NCI-H510A treated with DMSO at 0.1 percent for 48 hours (cell line): ENCODE measurements around the gene RPH3AL.
A peak's percentile ranks its signal among the peaks of the same experiment; 100 is the strongest.

Experiments
- DNase-seq: peaks from one replicate; lab custom pipeline; 2025; lab: John Stamatoyannopoulos, UW

The RPH3AL gene

DNA sequence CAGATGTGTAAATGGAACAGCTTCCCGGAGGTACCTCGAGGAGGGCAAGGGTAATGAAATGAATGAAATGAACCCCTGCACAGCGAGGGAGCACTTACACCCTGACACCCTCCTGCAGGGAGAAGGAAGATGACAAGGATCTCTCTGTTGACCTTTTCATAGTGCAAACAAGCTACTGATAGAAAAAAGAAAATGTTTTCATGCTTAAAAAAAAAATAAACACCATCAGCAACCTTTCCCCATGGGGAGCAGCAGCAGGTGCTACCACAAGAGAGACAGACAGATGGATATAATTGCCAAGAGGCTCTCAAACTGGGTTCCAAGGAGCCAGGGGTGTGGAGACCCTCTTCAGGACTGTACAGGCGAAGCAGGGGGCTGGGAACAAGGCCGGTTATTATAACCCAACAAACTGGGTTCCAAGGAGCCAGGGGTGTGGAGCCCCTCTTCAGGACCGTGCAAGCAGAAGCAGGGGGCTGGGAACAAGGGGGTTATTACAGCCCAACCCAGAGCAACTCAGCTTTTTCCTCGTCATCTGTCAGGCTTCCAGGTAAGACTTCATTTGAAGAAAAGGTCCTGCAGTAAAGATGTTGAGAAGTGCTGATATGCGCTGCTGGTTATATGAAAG is 718 bp upstream of the RPH3AL start:
- DNase-seq: peak; percentile 71

DNA sequence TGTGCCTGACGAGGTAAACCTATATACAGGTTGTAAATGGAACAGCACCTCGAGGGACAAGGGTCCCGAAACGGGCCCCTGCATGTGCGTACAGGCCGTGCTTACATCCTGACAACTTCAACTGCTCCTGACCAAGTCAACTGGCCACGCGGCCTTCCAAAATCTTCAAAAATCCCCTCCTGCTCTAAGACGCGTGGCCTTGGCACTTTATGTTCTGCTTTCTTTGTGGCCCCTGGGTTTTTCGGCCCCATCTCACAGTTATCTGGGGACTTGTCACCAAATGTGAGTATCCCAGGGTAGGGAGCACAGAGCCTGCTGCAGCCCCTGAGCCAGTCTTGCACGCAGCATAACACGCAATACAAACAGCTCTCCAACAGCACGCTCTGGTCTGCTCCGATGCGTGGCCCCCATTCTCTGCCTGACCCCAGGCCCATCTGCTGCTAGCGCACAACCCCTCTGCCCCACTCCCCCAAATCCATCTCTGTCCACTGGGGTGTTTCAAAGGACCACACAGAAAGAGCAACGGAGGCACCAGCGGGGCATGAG is 659 bp downstream of the RPH3AL start:
- DNase-seq: no peak

DNA sequence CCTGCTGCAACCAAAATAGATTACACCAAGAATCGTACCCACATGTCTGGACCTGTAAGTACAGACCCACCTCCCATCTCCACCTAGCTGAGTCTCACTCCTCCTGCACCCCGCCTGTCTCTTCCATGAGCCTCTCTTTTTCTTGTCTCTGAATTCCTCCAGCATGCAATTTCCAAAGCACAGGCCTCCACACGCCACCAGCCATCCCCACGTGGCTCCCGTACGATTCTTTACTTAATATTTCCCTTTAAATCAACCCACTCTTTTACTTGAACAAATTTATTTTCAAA is 1.2 kb downstream of the RPH3AL start:
- no peak for DNase-seq

DNA sequence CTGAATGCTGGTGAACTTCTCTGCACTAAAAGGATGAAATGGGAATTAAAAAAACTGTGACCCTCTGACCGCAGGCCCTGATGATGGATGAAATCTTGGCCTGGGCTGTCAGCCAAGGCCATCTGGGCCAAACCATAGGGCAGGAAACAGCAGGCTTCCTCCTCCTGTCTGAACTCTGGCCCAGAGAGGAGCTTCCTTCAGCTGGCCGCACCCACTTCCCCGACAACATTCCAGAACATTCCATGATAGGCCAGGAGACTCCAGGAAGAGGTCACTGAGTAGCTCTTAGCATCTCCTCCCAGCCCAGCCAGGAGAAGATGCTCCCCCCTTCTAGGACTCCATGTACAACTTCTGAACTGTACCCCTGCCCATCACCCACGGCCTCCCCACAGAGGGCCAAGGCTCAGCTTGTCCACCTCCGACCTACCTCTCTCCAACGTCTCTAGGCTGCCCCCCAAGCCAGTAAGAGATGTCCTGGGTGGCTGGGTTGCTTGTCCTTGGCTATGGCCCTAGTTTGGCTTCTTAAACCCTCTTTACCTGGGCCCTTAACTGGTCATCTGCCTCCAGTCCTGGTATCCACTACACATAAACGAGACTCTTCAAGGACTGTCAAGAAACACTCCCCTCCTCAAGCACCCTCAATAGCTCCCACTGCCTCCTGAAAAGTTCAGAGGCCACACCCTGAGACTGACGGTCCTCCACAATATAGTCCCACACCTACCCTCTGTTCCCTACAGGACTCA is 1.7 kb downstream of the RPH3AL start:
- DNase-seq: no peak

DNA sequence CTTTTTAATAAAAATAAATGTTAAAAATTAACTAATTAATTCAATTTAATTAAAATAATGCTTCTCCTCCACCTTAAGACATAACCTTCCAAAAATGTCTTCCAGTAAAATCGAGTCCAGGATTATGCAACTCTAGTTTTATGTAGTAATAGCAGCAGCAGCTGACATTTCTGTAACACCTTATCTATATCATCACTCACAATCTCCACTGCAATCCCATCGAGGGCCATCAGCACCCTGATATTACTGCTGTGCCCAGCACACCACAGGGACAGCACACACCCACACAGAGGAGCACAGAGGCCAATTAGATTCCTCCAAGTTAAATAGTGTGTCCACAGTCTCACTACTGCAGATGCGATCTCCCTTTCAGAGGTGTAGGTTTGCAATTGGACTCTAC is 2.9 kb downstream of the RPH3AL start:
- no peak for DNase-seq

DNA sequence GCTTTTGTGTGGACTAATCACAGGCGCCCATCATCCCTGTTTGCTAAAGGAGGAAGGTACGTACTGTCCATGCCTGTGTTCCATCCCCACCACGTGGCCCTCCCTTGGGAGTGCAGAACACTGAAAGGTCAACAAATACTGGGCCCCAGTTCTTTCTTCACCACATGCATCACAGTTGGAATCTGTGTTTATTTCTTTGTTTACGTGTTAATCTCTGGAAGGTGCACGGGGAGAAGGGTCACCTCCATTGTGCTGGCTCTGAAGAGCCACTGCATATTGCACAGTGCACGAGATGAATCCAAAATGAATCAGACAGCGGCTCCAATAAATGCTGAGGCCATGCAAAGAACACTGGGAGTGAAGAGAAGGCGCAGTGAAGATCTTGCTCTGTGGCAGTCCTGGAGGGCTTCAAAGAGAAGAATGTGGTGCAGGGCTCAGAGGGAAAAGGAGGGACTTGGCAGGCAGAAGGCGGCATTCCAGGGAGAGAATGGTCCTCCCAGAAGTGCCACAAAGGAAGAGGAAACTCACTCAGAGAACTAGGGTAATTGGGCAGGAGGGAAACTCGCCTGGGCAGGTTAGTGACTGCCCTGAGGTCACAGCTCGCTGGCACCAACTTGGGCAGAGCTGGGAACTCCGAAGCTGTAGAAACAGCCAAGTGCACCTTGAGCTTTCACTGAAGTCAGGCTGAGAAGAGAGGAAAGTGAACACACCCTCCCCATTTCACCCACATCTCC is 3.7 kb downstream of the RPH3AL start:
- DNase-seq: no peak

DNA sequence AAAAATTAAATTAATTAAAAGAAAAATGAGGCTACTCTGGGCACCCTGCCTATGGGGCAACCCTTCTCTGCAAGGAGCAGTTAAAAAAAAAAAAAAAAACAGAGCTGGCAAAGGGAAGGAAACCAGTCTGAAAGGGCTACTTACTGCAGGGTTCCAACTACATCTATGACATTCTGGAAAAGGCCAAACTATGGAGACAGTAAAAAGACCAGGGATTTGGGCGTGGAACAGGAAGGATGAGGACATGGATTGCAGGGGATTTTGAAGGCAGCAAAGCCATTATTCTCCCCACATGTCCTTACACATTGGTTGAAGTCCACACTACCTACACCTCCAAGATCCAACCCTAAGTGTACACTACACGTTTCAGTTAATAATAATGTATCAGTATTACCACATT is 4.6 kb downstream of the RPH3AL start:
- DNase-seq: no peak

DNA sequence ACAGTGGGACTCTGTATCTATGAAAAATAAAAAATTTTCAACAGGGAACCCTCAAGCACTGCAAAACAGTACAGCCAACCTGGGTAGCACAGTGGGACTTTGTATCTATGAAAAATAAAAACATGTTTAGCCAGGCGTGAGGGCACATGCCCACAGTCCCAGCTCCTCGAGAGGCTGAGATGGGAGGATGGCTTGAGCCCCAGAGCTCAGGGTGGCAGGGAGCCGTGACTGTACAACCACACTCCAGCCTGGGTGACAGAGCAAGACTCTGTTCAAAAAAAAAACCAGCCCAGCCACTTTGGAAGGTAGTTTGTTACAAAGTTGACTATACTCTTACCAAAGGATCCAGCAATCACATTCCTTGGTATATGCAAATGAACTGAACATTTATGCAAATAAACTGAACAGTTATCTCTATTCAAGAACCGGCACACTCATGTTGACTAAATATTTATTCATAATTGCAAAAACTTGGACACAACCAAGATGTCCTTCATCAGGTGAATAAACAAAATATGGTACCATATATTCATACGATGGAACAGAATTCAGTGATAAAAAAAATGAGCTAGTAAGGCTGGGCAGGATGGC is 5.2 kb downstream of the RPH3AL start:
- DNase-seq: peak; percentile 11

DNA sequence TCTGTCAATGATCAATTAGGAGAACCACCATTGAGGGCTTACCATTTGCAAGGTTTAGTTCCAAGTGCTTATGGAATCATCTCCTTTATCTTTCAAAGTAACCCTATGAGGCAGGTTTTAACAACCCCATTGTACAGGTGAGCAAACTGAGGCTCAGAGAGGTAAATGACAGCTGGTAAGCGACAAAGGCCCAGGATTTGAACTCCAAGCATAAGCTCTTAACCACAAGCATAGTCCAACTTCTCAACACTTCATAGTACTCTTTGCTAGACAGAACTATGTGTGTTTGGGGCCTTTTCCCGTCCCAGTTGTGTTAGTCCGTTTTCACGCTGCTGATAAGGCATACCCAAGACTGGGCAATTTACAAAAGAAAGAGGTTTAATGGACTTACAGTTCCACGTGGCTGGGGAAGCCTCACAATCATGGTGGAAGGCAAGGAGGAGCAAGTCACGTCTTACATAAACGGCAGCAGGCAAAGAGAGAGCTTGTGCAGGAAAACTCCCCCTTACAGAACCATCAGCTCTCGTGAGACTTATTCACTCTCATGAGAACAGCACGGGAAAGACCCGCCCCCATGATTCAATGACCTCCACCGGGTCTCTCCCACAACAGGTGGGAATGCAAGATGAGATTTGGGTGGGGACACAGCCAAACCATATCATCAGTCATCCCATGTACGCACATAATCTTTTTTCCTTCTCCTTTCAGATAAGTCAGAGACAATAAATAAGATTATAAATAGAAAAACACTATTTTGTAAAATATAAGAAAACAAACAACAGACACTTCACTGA is 6.4 kb downstream of the RPH3AL start:
- no peak for DNase-seq

DNA sequence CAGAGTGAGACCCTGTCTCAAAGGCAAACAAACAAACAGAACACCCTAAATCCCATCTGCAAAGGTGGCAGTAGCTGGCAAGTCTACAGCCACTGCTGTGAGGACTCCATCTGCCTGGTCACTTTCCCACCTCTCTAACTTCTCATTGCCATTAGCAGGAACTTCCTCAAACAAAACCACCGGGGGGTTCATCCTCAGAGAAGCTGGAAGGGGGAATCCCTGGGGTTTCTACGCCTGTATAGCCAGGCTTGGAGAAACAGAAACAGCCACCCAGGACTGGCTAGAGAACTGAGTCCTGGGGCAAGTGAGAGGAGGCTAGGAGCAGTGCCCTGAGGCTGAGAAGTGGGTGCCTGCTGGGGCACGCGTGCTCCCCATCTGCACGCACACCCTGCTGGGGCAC is 7.3 kb downstream of the RPH3AL start:
- no peak for DNase-seq

DNA sequence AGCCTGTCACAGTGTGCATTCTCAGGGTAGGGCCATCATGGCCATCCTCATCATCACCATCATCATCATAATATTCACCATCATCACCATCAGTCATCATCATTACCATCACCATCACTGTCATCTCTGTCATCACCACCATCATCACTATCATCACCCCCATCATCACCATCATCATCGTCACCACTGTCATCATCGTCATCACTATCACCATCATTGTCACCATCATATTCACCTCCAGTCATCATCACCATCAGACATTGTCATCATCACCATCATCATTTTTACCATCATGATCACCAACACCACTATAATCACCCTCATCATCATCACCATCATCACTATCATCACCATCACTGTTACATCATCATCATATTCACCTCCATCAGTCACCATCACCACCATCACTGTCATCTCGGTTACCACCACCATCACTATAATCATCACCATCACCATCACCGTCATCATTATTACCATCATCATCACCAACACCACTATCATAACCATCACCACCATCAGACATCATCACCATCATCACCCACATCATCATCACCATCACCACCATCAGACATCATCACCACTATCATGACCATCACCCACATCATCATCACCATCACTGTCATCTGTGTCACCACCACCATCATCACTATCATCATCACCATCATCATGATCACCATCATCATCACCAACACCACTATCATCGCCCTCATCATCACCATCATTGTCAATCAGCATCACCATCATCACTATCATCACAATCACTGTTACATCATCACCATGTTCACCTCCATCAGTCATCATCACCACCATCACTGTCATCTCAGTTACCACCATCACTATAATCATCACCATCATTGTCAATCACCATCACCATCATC is 8.5 kb downstream of the RPH3AL start:
- no peak for DNase-seq

DNA sequence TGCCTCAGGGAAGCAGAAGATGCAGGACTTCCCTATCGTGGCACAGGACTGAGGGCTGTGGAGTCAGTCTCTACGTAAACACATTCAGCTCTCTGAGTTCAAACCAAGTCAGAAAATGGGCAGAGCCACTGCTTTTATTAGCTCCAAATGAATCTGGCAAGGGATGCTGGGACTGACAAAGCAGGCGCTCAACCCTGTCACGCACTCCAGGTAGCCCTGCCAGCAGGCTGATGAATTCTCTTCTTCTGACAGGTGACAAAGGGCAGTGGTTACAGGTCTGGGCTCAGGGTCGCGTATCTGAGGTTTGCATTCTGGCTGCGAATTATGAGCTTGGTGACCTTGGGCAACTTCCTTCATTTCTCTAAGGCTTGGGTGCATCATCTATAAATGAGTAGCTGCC is 9.4 kb downstream of the RPH3AL start:
- no peak for DNase-seq

DNA sequence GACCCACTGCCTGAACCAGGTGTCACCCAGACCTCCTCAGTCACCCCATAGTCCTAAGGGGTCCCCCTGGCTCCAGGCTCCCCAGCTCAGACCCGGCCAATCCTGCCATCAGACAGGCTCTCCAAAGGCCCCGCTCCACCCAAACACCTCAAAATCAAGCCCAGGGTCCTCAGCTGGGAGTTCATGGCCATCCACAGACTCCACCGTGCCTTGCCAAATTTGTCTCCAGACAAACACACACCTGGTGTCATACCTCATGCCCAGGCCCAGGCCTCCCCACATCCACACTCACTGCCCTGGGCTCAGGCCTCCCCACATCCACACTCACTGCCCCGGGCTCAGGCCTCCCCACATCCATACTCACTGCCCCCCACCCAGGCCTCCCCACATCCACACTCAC is 12.5 kb downstream of the RPH3AL start:
- DNase-seq: no peak

DNA sequence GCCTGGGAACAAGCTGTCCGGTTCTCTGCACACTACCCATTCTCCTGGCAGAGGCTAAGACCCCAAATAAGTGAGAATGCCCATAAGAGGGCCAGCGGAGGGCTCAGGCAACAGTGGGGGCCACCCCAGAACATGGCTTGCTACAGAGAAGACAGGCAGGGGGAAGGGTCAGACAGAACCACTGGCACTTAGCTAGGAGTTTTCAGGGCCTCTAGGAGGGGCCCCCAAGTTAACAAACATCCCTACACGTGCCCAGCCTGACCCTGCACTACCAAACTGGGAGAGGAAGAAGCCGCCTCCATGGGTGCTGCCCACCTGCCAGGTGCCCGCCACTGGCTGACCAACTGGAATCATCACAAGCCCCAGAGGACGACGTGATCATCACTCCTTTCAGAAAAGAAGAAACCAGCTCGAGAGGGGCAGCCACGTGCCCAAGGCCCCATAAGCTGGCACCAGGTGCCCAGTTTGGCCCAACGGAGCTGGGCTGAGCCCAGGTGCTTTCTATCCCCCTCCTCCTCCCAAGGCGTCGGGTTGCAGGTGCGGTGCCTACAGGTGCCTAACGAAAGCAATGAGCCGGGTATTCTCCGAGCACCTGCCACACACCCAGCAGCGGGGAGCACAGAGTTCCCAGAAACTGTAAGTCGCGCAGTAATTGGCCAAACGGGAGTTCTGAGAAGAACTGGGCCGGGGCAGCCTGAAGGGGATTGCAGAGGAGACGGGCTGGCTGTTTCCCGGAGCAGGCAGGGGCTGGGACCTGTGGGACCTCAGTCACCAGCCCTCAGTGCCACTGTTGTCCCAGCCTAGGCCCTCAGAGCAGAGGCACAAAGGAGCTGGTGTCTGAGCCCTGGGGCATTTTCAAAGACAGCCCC is 13.2 kb downstream of the RPH3AL start:
- peak; percentile 71 for DNase-seq

DNA sequence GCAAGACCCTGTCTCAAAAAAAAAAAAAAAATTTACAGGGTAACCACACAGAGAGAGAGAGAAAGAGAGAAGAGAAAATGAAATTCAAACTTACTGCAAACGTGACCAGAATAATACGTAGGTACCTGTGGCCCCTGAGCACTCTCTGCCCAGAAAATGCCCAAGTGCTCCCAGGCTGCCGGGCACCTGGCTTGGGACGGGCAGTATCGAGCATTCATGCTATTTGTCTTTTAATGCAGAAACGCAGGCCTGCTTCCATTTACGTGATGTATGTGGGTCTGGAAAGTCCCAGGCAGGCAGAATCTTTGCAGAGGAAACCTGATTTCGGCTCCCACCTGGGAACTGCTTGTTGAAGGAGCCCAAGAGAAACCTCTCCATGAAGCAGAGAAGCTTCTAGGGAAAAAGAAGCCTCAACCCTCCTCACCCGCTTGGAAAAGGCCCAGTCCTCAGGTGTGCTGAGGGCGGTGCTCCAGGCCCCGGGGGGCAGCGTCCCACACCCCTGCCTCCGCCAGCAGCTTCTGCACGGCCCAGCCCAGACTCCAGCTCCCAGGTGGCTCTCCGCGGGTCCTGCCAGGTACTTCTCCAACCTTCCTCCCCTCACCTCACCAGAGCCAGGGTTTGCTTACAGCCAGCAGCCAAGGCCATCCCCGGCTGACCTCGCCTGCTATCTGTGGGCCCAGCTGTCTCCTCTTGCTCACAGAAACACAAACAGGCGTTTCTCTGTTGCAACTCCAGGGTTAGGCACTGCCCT is 14.0 kb downstream of the RPH3AL start:
- DNase-seq: peak; percentile 21

DNA sequence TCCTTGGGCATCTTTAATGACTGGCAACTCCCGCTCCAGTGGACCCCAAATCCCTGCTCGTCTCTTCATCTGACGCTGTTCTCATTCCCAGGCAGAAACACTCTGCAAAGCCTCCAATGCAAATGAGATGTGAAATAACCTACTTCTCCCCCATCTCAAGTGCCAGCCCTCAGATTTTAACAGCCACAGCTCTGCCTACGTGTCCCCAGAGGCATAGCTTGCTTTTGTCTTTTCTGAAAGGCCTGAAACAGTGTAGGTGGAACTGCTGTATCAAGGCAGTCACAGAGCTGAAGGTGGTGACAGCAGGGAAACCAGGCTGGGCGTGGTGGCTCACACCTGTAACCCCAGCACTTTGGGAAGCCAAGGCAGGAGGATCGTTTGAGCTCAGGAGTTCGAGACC is 14.7 kb downstream of the RPH3AL start:
- no peak for DNase-seq

DNA sequence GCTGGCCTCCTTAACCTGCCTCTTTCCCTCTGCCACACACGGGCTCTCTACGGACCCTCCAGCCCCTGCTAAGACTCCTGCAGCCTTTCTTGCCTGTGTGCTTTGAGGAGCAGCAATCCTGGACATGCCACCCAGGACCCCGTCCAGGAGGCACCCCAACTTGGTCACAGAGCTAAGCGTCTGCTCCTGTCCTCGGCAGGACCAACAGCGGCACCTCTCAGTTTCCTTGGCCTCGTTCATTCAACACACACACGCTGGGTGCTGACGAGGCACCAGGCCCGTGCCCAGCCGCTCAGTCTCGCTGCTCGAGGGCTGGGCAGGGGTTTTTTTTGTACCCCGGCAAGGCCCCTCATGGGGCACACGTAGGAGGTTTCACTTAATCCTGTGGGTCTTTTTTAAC is 15.2 kb downstream of the RPH3AL start:
- no peak for DNase-seq

DNA sequence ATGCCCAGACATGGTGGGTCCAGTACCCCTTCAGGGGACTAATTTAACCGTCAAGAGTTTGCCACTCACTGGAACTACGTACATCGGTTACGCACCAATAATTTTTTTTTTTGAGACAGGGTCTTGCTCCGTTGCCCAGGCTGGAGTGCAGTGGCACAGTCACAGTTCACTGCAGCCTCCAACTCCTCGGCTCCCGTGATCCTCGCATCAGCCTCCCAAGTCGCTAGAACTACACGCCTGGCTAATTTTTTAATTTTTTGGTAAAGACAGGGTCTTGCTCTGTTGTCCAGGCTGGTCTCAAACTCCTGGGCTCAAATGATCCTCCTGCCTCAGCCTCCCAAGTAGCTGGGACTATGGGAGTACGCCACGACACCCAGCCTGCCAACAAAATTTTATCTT is 15.6 kb downstream of the RPH3AL start:
- DNase-seq: no peak
